Choroid plexus epithelial cell (primary cell): ENCODE measurements around the gene GPR141.

Experiments used
- DNase-seq: peaks from one replicate; pipeline ENCODE4 v3.0.0-alpha.2; 2010; ENCODE audit warnings: low read depth
- H3K4me3 ChIP-seq: 2 replicates; pipeline ENCODE4 v1.5.1; 2011; ENCODE audit warnings: low read depth, mild to moderate bottlenecking, control low read depth, low read length, moderate library complexity
- TF ChIP-seq, protein P1 (sequence below): conservative IDR thresholded peaks from 2 replicates; pipeline ENCODE4 v1.5.1; 2011; ENCODE audit warnings: low read depth, mild to moderate bottlenecking, control low read depth, inconsistent platforms, low read length, moderate library complexity

The GPR141 gene

DNA sequence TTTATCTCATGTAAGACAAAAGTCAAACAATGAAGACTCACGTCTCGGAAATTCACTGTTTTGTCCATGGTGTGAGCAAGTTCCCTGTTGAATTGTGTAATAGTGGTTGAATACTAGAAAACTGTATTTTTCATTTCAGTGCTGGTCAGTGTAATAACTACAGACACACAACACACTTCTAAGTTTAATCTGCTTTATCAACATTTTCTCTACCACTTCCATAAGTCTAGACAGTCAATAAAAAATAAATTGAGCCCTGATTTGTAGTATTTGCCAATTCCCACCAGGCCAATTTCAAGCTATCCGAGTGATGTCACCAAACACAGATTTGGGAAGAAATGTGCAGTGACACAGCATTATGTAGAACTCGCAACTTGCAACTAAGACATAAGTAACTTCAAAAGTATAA lies 81.9 kb downstream of the GPR141 start:
- no peak overlapping the region for H3K4me3 ChIP-seq
- TF ChIP-seq, protein P1, sequence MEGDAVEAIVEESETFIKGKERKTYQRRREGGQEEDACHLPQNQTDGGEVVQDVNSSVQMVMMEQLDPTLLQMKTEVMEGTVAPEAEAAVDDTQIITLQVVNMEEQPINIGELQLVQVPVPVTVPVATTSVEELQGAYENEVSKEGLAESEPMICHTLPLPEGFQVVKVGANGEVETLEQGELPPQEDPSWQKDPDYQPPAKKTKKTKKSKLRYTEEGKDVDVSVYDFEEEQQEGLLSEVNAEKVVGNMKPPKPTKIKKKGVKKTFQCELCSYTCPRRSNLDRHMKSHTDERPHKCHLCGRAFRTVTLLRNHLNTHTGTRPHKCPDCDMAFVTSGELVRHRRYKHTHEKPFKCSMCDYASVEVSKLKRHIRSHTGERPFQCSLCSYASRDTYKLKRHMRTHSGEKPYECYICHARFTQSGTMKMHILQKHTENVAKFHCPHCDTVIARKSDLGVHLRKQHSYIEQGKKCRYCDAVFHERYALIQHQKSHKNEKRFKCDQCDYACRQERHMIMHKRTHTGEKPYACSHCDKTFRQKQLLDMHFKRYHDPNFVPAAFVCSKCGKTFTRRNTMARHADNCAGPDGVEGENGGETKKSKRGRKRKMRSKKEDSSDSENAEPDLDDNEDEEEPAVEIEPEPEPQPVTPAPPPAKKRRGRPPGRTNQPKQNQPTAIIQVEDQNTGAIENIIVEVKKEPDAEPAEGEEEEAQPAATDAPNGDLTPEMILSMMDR = no peak
- no peak for DNase-seq

DNA sequence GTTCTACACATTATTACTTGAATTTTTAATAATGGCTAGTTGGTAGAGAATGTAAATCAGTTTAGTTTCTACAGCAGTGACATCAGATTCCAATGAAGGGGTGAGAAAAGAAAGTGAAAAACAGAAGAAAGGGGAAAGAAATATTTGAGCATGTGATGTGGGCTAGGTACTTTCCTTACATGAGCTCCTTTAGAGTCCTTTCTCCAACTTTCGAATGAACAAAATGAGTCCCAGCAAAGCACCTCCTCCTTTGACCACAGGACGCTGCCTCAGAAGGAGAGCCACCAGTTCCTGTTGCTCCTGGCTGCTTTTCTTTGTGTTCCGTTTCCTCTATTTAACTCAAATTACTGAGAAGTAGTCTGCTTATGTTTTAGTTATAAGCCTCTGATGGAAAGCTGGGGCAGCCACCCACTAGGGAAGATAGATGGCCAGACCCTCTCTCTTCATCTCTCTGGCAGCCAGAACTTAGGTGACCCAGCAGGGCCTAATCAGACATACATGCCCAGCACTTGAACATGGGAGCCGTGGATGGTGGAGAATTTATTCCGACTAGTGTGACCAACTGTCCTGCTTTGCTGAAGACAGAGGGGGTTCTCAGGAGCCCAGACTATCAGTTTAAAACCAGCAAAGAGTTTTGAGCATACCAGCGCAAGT lies 82.4 kb downstream of the GPR141 start:
- no peak overlapping the region for H3K4me3 ChIP-seq
- TF ChIP-seq, protein P1 = no peak
- no peak for DNase-seq

DNA sequence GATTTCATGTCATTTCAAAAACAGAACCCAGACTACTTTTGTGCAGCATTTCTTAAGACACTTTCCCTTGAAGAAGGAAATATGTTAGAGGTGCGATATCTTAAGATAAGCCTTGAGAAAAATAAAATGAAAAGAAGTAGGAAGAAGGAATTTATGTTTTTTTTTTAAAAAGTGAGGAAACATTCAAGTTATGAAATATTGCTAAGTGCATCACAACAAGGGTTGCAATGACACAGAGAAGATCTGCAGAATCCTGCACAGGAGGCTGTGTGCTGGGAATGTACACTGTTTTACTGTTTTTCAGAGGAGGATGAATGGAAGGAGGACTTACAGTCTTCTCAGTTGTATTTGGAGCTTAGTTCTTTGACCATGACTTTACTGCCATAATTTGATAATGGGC lies 85.0 kb downstream of the GPR141 start:
- no peak for DNase-seq
- TF ChIP-seq, protein P1 = no peak
- H3K4me3 ChIP-seq = no peak overlapping the region

DNA sequence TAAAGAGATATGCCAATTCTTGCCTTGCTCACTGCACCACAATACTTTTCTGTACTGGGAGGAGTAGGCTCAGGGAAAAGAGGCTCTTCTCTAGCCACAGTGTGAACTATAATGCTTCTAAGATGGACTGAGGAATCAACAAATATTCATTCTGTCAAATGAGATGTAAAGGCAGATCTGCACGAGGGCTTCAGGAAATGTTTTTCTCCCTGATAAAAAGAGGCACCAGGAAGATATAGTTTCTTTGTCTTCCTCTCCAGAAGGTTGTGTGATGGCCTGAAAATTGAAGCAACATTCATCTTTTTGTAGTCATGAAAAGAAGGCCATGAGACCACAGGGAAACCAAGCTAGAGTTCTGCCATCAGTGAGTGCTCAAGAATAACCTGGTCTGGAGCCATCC lies 85.7 kb downstream of the GPR141 start:
- TF ChIP-seq, protein P1 = no peak
- DNase-seq = no peak

DNA sequence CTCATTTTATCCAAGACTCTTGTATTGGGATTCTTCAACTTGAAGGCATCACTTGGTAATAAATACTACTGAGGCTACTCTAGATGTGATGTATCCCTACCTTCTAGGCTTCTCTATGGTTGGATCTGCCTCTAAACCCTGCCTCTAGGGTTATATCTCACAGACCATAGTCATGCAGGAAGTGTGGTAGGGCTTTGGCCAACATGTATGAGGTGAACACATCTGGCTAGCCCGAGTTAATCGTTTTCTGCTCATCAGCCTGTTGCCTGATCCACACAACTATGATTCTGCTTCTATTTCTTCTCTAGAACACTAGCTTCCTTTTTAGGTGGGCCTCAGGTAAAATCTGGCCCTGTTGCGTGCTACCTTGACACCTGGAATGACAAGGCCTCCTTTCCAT lies 86.2 kb downstream of the GPR141 start:
- DNase-seq = no peak
- TF ChIP-seq, protein P1 = no peak
- no peak overlapping the region for H3K4me3 ChIP-seq

More for the DNA sequence above, 85.7 kb downstream of the GPR141 start:
- no peak overlapping the region for H3K4me3 ChIP-seq

DNA sequence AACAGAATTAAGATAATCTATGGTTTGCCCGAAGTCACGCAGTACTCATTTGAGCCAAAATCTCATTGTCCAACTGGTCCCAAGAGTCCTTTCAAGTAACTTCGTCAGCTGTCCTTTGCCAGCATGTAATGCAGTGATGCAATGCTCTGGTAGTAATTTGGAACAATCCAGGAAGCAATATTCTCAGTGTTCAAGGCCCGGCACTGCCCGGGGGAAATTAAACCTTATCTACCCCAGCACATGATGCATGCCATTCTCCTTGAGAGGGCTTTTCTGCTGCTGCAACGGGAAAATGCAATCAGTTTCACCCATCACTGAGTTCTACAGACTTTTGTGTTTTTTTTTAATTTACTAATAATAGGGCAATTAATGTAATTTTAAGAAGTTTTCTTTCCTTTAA lies 87.3 kb downstream of the GPR141 start:
- TF ChIP-seq, protein P1 = no peak
- H3K4me3 ChIP-seq = no peak overlapping the region
- DNase-seq = no peak

DNA sequence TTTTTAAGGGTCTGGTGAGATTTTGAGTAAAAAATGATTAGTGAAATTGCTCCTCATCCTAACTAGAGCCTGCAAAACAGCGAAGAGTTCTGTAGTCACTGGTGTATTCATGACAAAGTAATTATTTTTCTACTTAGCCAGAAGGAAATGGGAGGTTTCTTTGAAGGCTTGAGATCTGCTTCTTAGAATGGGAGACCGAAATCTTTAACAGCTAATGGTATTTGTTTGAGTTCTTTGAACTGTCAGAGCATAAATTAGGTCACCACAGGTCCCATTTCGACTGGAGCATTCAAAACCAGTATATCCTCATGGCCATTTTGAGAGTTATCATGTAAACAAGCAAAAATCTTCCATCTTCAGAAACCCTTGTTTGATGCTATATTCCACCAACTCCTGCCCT lies 87.8 kb downstream of the GPR141 start:
- no peak overlapping the region for H3K4me3 ChIP-seq
- DNase-seq = no peak
- TF ChIP-seq, protein P1 = no peak
